ENCODE measurements around the gene EFCAB6.

Gene EFCAB6

DNA sequence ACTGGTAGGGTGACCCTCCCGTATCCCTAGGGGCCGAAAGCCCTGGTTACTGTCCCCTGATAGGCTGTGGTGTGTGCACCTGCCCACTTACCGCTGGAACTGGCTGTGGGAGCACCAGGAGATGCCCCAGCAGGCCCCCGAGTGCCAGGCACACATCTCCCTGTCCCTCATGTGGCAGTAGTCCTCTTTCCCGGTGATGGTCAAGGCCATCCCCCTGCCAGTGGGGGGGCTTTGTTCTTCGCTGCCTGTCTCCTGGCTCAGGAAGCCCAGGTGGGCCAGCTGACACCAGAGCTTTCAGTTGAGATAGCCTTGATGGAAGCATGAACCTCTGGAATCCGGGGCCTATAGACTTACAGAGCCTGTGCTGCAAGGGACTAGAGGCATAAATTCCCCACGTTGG, 299.8 kb downstream of the EFCAB6 start:
- H3K27ac ChIP-seq: no peak overlapping the region
- TF ChIP-seq, protein P1, sequence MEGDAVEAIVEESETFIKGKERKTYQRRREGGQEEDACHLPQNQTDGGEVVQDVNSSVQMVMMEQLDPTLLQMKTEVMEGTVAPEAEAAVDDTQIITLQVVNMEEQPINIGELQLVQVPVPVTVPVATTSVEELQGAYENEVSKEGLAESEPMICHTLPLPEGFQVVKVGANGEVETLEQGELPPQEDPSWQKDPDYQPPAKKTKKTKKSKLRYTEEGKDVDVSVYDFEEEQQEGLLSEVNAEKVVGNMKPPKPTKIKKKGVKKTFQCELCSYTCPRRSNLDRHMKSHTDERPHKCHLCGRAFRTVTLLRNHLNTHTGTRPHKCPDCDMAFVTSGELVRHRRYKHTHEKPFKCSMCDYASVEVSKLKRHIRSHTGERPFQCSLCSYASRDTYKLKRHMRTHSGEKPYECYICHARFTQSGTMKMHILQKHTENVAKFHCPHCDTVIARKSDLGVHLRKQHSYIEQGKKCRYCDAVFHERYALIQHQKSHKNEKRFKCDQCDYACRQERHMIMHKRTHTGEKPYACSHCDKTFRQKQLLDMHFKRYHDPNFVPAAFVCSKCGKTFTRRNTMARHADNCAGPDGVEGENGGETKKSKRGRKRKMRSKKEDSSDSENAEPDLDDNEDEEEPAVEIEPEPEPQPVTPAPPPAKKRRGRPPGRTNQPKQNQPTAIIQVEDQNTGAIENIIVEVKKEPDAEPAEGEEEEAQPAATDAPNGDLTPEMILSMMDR (IDR thresholded peaks at IDR 0.05): no peak
- TF ChIP-seq ZFX (IDR thresholded peaks at IDR 0.05; ENCODE audit: borderline replicate concordance): no peak

DNA sequence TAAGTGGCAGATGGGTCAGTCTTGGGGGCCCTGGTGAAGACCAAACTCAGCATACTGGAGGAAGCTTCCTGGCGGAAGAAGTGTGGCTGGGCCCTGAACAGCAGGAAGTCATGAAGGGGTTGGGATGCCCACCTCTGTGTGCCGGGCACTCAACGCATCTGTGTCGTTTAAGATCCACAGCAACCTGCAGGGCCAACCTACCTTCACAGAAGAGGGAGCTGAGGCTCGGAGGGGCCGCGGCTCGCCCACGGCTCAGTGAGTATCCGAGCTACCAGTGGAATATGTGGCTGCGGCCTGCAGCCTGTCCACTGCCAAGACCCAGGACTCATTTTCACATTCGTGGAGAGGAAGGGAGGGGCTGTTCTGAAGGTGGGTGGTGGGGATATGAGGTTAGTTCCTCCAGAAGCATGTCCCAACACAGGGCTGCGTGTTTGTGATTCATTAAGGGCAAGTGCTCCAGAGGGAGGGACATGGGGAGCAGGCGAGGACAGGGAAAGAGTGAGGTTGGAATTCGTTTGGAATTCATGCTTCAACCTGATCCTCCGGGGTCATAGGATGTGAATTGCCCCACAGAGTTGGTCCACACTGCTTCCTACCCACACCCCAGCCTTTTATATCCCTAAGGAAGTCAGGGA, 300.7 kb downstream of the EFCAB6 start:
- no peak overlapping the region for H3K27ac ChIP-seq

DNA sequence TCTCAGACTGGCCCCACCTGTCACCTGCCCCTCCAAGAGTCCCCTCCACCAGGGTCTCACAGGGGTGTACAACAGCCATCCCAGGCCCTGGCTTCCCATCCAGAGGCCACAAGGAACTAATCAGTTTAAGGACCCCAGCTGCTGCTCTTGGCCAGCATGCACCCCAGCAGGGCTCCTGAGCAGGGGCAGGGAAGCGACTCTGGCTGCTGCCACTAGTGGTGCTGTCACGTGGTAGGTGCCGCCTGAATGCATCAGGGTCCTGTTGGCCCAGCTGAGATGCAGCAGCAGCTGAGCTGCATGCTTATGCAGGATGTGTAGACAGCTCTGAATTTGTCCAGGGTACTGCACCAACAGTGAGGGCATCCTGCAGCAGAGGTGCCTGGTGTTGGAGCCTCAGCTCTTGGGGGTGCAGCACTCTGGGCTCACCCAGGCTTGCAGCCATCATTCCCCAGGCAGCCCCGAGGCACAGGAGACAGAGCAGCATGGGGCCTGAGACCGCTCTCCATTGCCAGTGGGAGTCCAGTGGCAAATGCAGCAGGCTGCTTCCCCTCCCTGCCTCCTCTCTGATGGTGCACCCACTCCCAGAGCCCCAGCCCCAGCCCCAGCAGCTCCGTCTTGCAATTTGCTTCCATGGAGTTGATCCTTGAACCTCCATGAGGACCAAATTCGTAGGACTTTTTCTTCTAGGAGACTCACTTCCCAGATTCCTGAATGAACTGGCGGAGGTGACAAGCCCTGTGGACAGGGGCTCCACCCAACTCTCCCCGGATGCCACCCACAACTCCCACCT, 301.6 kb downstream of the EFCAB6 start:
- H3K27ac ChIP-seq: no peak overlapping the region
- TF ChIP-seq ZFX (IDR thresholded peaks at IDR 0.05; ENCODE audit: borderline replicate concordance): no peak
- TF ChIP-seq, protein P1 (IDR thresholded peaks at IDR 0.05): no peak

More for the DNA sequence above, 300.7 kb downstream of the EFCAB6 start:
- TF ChIP-seq, protein P1 (IDR thresholded peaks at IDR 0.05): no peak
- TF ChIP-seq ZFX (IDR thresholded peaks at IDR 0.05; ENCODE audit: borderline replicate concordance): no peak

DNA sequence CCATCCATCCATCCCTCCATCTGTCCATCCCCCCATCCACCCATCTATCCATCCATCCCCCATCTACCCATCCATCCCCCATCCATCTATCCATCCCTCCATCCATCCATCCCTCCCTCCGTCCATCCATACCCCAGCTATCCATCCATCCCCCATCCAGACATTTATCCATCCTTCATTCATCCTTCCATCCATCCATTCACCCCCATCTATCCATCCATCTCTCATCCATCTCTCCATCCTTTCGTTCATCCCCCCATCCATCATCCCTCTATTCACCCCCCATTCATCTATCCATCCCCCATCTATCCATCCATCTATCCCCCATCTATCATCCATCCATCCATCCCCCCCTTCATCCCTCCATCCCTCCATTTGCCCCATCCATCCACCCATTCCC, 302.8 kb downstream of the EFCAB6 start:
- H3K27ac ChIP-seq: no peak overlapping the region
- TF ChIP-seq ZFX (IDR thresholded peaks at IDR 0.05; ENCODE audit: borderline replicate concordance): no peak
- TF ChIP-seq, protein P1 (IDR thresholded peaks at IDR 0.05): no peak

DNA sequence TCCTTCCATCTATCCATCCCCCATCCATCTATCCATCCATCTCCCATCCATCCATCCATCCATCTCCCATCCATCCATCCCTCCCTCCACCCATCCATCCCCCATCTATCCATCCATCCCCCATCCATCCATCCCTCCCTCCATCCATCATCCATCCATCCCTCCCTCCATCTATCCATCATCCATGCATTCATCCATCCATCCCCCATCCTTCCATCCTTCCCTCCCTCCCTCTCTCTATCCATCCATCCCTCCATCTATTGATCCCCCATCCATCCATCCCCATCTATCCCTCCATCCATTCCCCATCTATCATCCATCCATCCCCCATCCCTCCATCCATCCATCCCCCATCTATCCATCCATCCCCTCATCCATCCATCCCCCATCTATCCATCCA, 303.6 kb downstream of the EFCAB6 start:
- no peak overlapping the region for H3K27ac ChIP-seq
- TF ChIP-seq, protein P1 (IDR thresholded peaks at IDR 0.05): no peak
- no peak for TF ChIP-seq ZFX (IDR thresholded peaks at IDR 0.05; ENCODE audit: borderline replicate concordance)

DNA sequence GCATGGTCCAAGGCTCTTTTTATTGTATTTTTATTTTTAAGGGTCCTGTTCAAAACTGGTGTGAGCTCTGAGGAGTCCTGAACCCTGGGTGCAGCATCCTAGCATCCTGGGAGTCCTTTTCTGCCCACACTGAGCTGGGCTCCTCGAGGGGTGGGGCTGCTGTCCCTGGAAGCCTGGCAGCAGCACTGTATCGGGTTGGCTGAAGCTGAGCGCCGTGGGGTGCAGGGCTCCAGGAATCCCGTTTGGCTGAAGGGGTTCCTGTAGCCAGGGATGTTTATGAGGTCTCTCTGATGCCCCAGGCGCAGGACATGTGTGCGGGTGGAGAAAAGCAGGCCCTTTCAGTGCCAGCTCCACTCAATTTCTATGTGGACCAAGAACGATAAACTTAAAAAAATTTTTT, 304.9 kb downstream of the EFCAB6 start:
- TF ChIP-seq ZFX (IDR thresholded peaks at IDR 0.05; ENCODE audit: borderline replicate concordance): no peak
- TF ChIP-seq, protein P1 (IDR thresholded peaks at IDR 0.05): no peak
- no peak overlapping the region for H3K27ac ChIP-seq

DNA sequence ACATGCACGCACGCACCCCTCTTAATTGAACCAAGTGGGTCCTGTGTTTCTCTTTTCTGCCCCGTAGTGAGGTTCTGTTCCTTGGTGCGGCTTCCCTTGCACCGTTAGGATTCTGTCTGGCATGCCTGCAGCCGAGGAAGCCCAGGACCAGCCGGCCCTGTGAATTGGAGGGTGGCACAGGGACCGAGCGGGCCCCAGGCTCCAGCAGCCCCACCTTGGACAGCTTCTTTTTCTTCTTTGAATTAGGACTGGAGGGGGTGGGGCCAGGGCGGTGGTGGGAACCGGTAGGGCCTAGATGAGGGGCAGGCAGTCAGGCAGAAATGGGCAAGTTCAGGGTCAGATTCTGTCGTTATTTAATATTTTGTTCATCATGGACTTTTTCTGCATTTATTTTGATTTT, 305.6 kb downstream of the EFCAB6 start:
- H3K27ac ChIP-seq: no peak overlapping the region
- TF ChIP-seq, protein P1 (IDR thresholded peaks at IDR 0.05): no peak
- TF ChIP-seq ZFX (IDR thresholded peaks at IDR 0.05; ENCODE audit: borderline replicate concordance): no peak
